Chondrocyte (in vitro differentiated cells): ENCODE measurements around the gene MGRN1. TPM values are rescaled to one million over a fixed set of nuclear protein-coding genes. Genes with fewer than 3 reads are reported as not detected.

Experiments
- DNase-seq: peaks from one replicate; pipeline ENCODE4 v3.0.0; 2021; ENCODE audit warnings: mixed read lengths, low spot score
- H3K27ac Mint-ChIP-seq: one replicate; pipeline ENCODE4 v1.8.0; 2021; ENCODE audit warnings: mild to moderate bottlenecking, moderate library complexity, mixed read lengths; ENCODE audit not compliant: unreplicated experiment
- H3K27me3 Mint-ChIP-seq: 2 replicates; pipeline ENCODE4 v1.8.0; 2021; ENCODE audit warnings: low read depth, mixed read lengths
- H3K36me3 Mint-ChIP-seq: 2 replicates; pipeline ENCODE4 v1.8.0; 2021; ENCODE audit warnings: low read depth, mixed read lengths
- H3K4me1 Mint-ChIP-seq: 2 replicates; pipeline ENCODE4 v1.8.0; 2021; ENCODE audit warnings: low read depth, mild to moderate bottlenecking, mixed read lengths
- H3K4me3 Mint-ChIP-seq: one replicate; pipeline ENCODE4 v1.8.0; 2021; ENCODE audit warnings: mild to moderate bottlenecking, moderate library complexity, mixed read lengths; ENCODE audit not compliant: unreplicated experiment
- H3K9me3 Mint-ChIP-seq: 2 replicates; pipeline ENCODE4 v1.8.0; 2021; ENCODE audit warnings: low read depth, mixed read lengths
- total RNA-seq: library from RNA; stranded (reverse); gene quantifications from 3 replicates; pipeline ENCODE4 v1.2.1, GENCODE V29; 2021
- TF ChIP-seq, protein P1 (sequence below): fragments of 200-600 bp; sonication (generic); IDR thresholded peaks from 2 replicates; pipeline ENCODE4 v1.5.0; 2021; ENCODE audit warnings: antibody characterized with exemption, mild to moderate bottlenecking, moderate library complexity

Gene MGRN1
- total RNA-seq, 1 donor from 2014 or later: 83.4 TPM

DNA sequence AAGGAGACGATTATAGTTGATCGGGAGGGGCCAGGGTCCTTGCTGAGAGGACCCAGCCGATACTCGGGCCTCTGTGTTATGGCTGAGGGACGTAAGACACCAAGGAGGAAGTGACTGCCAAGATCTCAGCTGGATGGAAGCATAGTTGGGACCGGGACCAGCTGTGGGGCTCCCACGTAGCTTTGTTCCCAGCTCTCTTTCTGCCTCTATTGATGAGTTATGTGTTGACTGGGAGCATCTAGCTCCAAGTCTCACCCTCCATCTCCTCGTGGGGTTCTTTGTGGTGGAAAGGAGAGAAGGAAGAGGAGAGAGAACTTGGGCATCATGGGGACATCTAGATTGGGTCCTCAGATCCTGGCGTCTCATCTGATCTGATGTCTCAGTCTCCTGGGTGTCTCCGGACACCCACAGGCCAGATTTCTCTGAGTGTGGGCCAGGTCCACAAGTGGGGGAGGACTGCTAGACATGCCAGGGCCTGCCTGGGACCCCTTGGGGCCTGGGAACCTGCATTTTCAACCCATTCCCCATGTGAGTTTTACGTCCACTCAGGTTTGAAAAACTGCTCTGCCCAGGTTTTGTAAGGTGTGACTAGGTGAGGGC is 1.0 kb downstream of the MGRN1 start:
- TF ChIP-seq, protein P1, sequence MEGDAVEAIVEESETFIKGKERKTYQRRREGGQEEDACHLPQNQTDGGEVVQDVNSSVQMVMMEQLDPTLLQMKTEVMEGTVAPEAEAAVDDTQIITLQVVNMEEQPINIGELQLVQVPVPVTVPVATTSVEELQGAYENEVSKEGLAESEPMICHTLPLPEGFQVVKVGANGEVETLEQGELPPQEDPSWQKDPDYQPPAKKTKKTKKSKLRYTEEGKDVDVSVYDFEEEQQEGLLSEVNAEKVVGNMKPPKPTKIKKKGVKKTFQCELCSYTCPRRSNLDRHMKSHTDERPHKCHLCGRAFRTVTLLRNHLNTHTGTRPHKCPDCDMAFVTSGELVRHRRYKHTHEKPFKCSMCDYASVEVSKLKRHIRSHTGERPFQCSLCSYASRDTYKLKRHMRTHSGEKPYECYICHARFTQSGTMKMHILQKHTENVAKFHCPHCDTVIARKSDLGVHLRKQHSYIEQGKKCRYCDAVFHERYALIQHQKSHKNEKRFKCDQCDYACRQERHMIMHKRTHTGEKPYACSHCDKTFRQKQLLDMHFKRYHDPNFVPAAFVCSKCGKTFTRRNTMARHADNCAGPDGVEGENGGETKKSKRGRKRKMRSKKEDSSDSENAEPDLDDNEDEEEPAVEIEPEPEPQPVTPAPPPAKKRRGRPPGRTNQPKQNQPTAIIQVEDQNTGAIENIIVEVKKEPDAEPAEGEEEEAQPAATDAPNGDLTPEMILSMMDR: no peak
- peak overlapping the region; percentile 100 for H3K4me3 Mint-ChIP-seq
- peak overlapping the region; percentile 98 for H3K27ac Mint-ChIP-seq
- DNase-seq: no peak
- peaks cover 24% of the 10 kb centered on the region for H3K4me1 Mint-ChIP-seq
- no peaks in the 10 kb centered on the region for H3K36me3 Mint-ChIP-seq
- H3K27me3 Mint-ChIP-seq: no peaks in the 10 kb centered on the region
- H3K9me3 Mint-ChIP-seq: no peaks in the 10 kb centered on the region

DNA sequence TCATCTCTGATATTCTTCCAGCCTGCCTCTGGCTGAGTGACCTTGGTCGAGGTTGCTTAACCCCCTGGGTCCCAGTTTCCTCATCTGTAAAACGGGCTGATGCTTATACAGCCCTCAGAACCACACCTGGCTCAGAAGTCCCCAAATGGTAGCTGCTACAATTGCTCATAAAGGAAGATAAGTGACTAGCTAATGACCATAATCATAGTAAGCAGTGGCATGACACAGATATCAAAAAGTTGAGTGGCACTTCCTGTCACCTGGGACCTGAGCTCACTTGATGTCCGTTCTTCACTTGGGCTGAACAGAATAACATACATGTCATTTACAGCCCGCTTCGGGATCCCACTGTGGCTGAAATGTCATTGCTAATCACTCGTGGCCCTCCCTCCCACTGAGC is 1.8 kb downstream of the MGRN1 start:
- H3K4me1 Mint-ChIP-seq: peaks cover 24% of the 10 kb centered on the region
- no peak for DNase-seq
- peaks cover 4% of the 10 kb centered on the region for H3K9me3 Mint-ChIP-seq
- no peaks in the 10 kb centered on the region for H3K27me3 Mint-ChIP-seq
- H3K4me3 Mint-ChIP-seq: peak overlapping the region; percentile 100
- peak overlapping the region; percentile 98 for H3K27ac Mint-ChIP-seq
- peaks cover 4% of the 10 kb centered on the region for H3K36me3 Mint-ChIP-seq
- TF ChIP-seq, protein P1: no peak

DNA sequence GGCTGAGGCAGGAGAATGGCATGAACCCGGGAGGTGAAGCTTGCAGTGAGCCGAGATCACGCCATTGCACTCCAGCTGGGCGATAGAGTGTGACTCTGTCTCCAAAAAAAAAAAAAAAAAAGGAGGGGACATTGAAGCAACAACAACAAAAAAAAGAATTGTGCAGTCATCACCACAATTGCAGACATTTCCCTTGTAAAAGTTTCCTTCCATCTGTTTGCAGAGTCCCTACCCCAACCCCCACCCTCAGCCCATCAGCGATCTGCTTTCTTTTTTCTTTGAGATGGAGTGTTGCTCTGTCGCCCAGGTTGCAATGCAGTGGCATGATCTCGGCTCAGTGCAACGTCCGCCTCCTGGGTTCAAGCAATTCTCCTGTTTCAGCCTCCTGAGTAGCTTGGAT is 3.7 kb downstream of the MGRN1 start:
- no peak for DNase-seq
- Mint-ChIP-seq H3K27ac (no peak overlapping the region), H3K36me3 (peaks cover 6% of the 10 kb centered on the region), H3K4me3 (no peak overlapping the region), H3K9me3 (peaks cover 4% of the 10 kb centered on the region), H3K27me3 (no peaks in the 10 kb centered on the region), H3K4me1 (peaks cover 24% of the 10 kb centered on the region)
- TF ChIP-seq, protein P1: no peak

DNA sequence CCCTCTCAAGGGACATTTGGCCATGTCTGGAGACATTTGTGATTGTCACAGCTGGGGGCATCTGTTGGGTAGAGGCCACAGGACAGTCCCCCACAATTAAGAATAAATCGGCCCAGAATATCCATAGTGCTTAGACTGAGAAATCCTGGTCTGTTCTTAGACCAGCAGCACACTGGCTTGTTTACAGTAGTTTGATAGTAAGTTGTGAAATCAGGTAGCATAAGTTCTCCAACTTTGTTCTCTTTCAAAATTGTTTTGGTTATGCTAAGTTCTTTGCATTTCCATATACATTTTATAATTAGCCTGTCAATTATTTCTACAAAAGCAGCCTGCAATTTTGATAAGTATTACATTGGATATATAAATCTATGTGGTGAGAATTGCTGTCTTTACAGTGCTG is 6.8 kb downstream of the MGRN1 start:
- TF ChIP-seq, protein P1: no peak
- Mint-ChIP-seq H3K36me3 (peaks cover 8% of the 10 kb centered on the region), H3K4me1 (peaks cover 9% of the 10 kb centered on the region), H3K4me3 (no peak overlapping the region), H3K27me3 (no peaks in the 10 kb centered on the region), H3K9me3 (peaks cover 4% of the 10 kb centered on the region), H3K27ac (no peak overlapping the region)
- DNase-seq: no peak

DNA sequence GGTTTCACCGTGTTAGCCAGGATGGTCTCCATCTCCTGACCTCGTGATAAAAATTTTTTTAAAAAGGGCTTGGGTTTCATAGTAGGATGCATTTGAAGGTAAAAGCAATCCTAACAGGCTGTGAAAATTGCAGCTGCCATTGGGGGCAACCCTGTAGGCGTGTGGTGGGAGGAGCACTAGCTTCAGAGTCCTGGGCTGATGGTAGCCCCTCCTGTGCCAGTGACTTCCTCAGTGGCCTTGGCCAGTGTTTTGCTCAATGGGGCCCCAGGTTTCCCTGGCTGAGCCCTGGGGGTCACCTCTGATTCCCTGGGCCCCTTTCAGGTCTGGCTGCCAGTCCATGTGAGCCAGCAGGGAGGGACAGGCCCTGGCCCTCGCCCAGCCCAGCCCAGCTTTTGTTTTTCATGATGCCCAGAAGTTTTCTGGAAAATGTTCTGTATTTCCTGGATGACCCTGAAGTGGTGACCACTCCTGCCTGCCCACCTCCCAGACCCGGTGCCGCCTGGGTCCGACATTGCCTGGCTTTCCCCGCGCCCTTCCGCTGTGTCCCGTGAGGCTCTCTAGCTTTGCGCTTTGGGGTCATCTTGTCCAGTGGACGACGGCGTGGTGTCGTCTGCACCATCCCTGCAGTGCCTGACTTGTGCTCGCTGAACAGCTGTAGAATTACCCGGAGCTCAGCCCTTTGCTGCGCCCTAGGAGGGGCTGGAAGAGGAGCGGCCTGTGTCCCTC is 9.4 kb downstream of the MGRN1 start:
- no peak overlapping the region for H3K4me3 Mint-ChIP-seq
- DNase-seq: no peak
- no peaks in the 10 kb centered on the region for H3K27me3 Mint-ChIP-seq
- H3K36me3 Mint-ChIP-seq: peaks cover 10% of the 10 kb centered on the region
- TF ChIP-seq, protein P1: no peak
- peaks cover 4% of the 10 kb centered on the region for H3K9me3 Mint-ChIP-seq
- H3K4me1 Mint-ChIP-seq: no peaks in the 10 kb centered on the region
- no peak overlapping the region for H3K27ac Mint-ChIP-seq
